Measurements from ENCODE around the gene LARGE2. TPM values are rescaled to one million over a fixed set of nuclear protein-coding genes. Genes with fewer than 3 reads are reported as not detected.

The LARGE2 gene
- total and polyA plus RNA-seq, 2 of the 13 experiments (the other 11 are each of a cell fraction or from before 2014, with no cell fraction given): 8.5 to 21.6 TPM

DNA sequence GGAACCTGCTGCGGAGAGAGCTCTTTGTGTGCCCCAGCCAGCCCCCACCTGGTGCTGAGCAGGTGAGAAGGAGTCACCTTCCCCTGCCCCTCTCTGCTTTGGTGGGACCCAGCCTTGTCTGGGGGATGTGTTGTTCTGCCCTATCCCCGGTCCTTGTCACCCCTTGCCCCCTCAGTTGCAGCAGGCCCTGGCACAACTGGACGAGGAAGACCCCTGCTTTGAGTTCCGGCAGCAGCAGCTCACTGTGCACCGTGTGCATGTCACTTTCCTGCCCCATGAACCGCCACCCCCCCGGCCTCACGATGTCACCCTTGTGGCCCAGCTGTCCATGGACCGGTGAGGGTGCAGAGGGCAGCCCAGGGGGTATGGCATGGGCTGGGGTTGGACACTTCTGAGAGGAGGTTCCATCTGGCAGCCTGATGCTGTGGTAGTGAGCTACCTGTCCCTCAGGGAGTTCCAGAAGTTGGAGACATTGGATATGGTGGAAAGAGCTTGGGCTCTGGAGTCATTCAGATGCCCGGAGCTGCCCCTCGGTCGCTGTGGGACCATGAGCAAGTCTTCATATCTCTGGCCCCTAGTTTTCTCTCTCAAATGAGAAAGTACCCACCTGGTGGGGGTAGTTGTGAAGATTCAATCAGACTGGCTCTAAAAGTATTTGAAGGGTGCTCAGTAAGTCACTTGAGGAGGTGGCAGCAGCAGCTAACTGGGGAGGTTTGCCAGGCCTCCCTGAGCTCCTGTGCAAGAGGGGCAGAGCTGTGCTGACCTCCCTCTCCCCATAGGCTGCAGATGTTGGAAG, 4.3 kb downstream of the LARGE2 start (continued):
- TF ChIP-seq ZNF12 (CRISPR knock-in tag; IDR thresholded peaks at IDR 0.05) (no peak), ZNF883 (CRISPR knock-in tag; IDR thresholded peaks at IDR 0.05; ENCODE audit: not compliant biosample characterization) (no peak), JDP2 (CRISPR knock-in tag; IDR thresholded peaks at IDR 0.05; ENCODE audit: borderline replicate concordance) (no peak), FOXK2 (IDR thresholded peaks at IDR 0.05) (no peak), ZNF496 (CRISPR knock-in tag; IDR thresholded peaks at IDR 0.05; ENCODE audit: insufficient replicate concordance) (no peak), SALL2 (CRISPR knock-in tag; IDR thresholded peaks at IDR 0.05) (no peak), ELF3 (CRISPR knock-in tag; IDR thresholded peaks at IDR 0.05) (no peak), KLF16 (CRISPR knock-in tag; IDR thresholded peaks at IDR 0.05) (no peak)

DNA sequence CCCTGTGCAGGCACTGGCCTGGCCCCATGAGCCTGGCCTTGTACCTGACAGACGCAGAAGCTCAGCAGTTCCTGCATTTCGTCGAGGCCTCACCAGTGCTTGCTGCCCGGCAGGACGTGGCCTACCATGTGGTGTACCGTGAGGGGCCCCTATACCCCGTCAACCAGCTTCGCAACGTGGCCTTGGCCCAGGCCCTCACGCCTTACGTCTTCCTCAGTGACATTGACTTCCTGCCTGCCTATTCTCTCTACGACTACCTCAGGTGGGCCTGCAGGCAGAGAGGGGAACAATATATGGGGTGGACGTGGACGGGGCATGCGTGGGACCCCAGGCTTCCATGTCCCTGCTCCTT, 4.9 kb downstream of the LARGE2 start:
- ATAC-seq (no peak), DNase-seq (ENCODE audit: low spot score) (no peak), FAIRE-seq (no peak)
- no peak overlapping the region for H3K4me3 ChIP-seq (replicated peaks in 1 of 3; ENCODE audit: insufficient read depth in 1 of 3, low read depth in 2 of 3, low read length in 3 of 3)
- H2AFZ ChIP-seq (ENCODE audit: low read length): no peak overlapping the region
- ChIA-PET POLR2A (interaction anchor here (1.6 kb wide), 1 partner anchor 9 kb away, joined by 7 read pairs; the partner anchor contains the start of gene PEX16), CTCF (ENCODE audit: low intra/inter-chr PET ratio, low total read pairs) (no interaction called here)
- peaks cover 17% of the 10 kb centered on the region for H3K4me1 ChIP-seq (ENCODE audit: insufficient read depth, low read length)
- H3K27me3 ChIP-seq (ENCODE audit: control insufficient read depth in 1 of 2, insufficient read depth in 2 of 2, low read length in 2 of 2): no peaks in the 10 kb centered on the region
- H3K36me3 ChIP-seq (replicated peaks in 1 of 2; ENCODE audit: control insufficient read depth in 1 of 2, insufficient read depth in 2 of 2, low read length in 2 of 2): no peaks in the 10 kb centered on the region; a peak in 1 of 5 replicates
- no TSS peak for BruUV-seq (replicated peaks)
- no peaks in the 10 kb centered on the region for H3K9me3 ChIP-seq (ENCODE audit: low read length)
- no peak overlapping the region for H3K4me2 ChIP-seq (ENCODE audit: low read depth, low read length)
- no peaks in the 10 kb centered on the region for H3K79me2 ChIP-seq (ENCODE audit: insufficient read depth, low read length)
- in situ Hi-C loops (cut with HindIII; ENCODE audit: extremely low pct_ligation_motif_present, low pct_unique_long_range_greater_than_20kb) (no loop called here), intact Hi-C loops (cut with micrococcal nuclease; ENCODE audit: unreplicated experiment) (no loop called here)
- H4K20me1 ChIP-seq (ENCODE audit: insufficient read depth, low read length): no peaks in the 10 kb centered on the region
- H3K27ac ChIP-seq (ENCODE audit: extremely low read length, insufficient read depth, low read length): no peak overlapping the region
- no peak overlapping the region for H3K9ac ChIP-seq (ENCODE audit: insufficient read depth, low read depth, low read length)
- 86% methylated on average over 11 of the region's 15 CpGs for WGBS (ENCODE audit: low lambda C conversion rate)
- TF ChIP-seq, protein P1, sequence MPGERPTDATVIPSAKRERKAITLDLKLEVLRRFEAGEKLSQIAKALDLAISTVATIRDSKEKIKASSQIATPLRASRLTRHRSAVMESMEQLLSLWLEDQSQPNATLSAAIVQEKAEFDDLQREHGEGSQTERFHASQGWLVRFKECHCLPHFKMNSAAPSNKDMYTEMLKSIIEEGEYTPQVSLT (CRISPR knock-in tag; IDR thresholded peaks at IDR 0.05; ENCODE audit: borderline replicate concordance, low read depth): no peak
- TF ChIP-seq THYN1 (CRISPR knock-in tag; IDR thresholded peaks at IDR 0.05; ENCODE audit: borderline replicate concordance, low read depth) (no peak), NAIF1 (CRISPR knock-in tag; IDR thresholded peaks at IDR 0.05; ENCODE audit: borderline replicate concordance) (no peak), SUZ12 (IDR thresholded peaks at IDR 0.05; ENCODE audit: low read depth, low read length) (no peak), U2AF2 (IDR thresholded peaks at IDR 0.05; ENCODE audit: low read depth, low read length) (no peak), NR2C2 (CRISPR knock-in tag; IDR thresholded peaks at IDR 0.05; ENCODE audit: borderline replicate concordance) (no peak), SOX5 (CRISPR knock-in tag; IDR thresholded peaks at IDR 0.05; ENCODE audit: borderline replicate concordance) (no peak), ZNF550 (CRISPR knock-in tag; IDR thresholded peaks at IDR 0.05; ENCODE audit: borderline replicate concordance) (no peak), RBFOX2 (IDR thresholded peaks at IDR 0.05; ENCODE audit: low read depth, low read length) (no peak), PHB2 (IDR thresholded peaks at IDR 0.05; ENCODE audit: partially characterized antibody) (no peak)
- TF ChIP-seq, protein P2, sequence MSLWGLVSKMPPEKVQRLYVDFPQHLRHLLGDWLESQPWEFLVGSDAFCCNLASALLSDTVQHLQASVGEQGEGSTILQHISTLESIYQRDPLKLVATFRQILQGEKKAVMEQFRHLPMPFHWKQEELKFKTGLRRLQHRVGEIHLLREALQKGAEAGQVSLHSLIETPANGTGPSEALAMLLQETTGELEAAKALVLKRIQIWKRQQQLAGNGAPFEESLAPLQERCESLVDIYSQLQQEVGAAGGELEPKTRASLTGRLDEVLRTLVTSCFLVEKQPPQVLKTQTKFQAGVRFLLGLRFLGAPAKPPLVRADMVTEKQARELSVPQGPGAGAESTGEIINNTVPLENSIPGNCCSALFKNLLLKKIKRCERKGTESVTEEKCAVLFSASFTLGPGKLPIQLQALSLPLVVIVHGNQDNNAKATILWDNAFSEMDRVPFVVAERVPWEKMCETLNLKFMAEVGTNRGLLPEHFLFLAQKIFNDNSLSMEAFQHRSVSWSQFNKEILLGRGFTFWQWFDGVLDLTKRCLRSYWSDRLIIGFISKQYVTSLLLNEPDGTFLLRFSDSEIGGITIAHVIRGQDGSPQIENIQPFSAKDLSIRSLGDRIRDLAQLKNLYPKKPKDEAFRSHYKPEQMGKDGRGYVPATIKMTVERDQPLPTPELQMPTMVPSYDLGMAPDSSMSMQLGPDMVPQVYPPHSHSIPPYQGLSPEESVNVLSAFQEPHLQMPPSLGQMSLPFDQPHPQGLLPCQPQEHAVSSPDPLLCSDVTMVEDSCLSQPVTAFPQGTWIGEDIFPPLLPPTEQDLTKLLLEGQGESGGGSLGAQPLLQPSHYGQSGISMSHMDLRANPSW (CRISPR knock-in tag; IDR thresholded peaks at IDR 0.05; ENCODE audit: borderline replicate concordance): no peak
- TF ChIP-seq, protein P3, sequence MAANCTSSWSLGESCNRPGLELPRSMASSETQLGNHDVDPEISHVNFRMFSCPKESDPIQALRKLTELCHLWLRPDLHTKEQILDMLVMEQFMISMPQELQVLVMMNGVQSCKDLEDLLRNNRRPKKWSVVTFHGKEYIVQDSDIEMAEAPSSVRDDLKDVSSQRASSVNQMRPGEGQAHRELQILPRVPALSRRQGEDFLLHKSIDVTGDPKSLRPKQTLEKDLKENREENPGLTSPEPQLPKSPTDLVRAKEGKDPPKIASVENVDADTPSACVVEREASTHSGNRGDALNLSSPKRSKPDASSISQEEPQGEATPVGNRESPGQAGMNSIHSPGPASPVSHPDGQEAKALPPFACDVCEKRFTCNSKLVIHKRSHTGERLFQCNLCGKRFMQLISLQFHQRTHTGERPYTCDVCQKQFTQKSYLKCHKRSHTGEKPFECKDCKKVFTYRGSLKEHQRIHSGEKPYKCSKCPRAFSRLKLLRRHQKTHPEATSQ (CRISPR knock-in tag; IDR thresholded peaks at IDR 0.05; ENCODE audit: borderline replicate concordance): no peak

Data from HepG2 (cell line).